HEK293 (cell line): ENCODE measurements around the gene CLNK.

Source experiments
- CTCF ChIA-PET: fragments of 350-600 bp; formaldehyde crosslinking; extraction: SDS; loops from one replicate; lab custom pipeline; 2021; ENCODE audit warnings: antibody characterized with exemption; lab: Yijun Ruan, JAX
- POLR2A ChIA-PET: fragments of 300-600 bp; formaldehyde crosslinking; extraction: SDS; loops from one replicate; lab custom pipeline; 2020; ENCODE audit warnings: antibody characterized with exemption, inconsistent platforms; lab: Yijun Ruan, JAX
- H3K27ac ChIP-seq: fragments of 200-500 bp; sonication (Bioruptor generic); 2 replicates; pipeline ENCODE4 v1.5.1; 2014; ENCODE audit warnings: low read depth, low read length, control low read depth, inconsistent platforms; ENCODE audit errors: extremely low read depth
- H3K36me3 ChIP-seq, 2 experiments: fragments of 200-500 bp in 1 of 2; sonication (Bioruptor generic) in 1 of 2; 1 replicate in 1 of 2; 2 replicates in 1 of 2; pipeline ENCODE4 v1.5.1; 2014 to 2017; ENCODE audit warnings: inconsistent platforms in 2 of 2, low read length in 2 of 2; ENCODE audit not compliant: control insufficient read depth in 2 of 2, insufficient read depth in 1 of 2
- H3K4me1 ChIP-seq: fragments of 200-500 bp; sonication (Bioruptor generic); 2 replicates; pipeline ENCODE4 v1.5.1; 2014; ENCODE audit warnings: mild to moderate bottlenecking, low read length, inconsistent platforms; ENCODE audit not compliant: control insufficient read depth, insufficient read depth
- H3K4me3 ChIP-seq: 2 replicates; pipeline ENCODE4 v1.5.1; 2011; ENCODE audit warnings: low read depth, mild to moderate bottlenecking, control low read depth, low read length, moderate library complexity
- H3K9me3 ChIP-seq: fragments of 200-500 bp; sonication (Bioruptor generic); 2 replicates; pipeline ENCODE4 v1.5.1; 2014; ENCODE audit warnings: low read depth, low read length, inconsistent platforms; ENCODE audit not compliant: control insufficient read depth, insufficient read depth
- GLIS1 ChIP-seq: fragments of 450-650 bp; formaldehyde crosslinking; IDR thresholded peaks from 2 replicates; pipeline ENCODE4 v1.5.1; 2016; ENCODE audit warnings: missing biosample characterization, missing genetic modification characterization
- MZF1 ChIP-seq: fragments of 450-650 bp; formaldehyde crosslinking; IDR thresholded peaks from 2 replicates; pipeline ENCODE4 v1.5.1; 2017; ENCODE audit warnings: missing biosample characterization, missing genetic modification characterization, borderline replicate concordance
- SP2 ChIP-seq: fragments of 450-650 bp; formaldehyde crosslinking; IDR thresholded peaks from 2 replicates; pipeline ENCODE4 v1.5.1; 2016; ENCODE audit warnings: missing biosample characterization, missing genetic modification characterization
- TRIM28 ChIP-seq: IDR thresholded peaks from 2 replicates; pipeline ENCODE4 v1.6.1; 2011; ENCODE audit warnings: low read length, control low read depth, borderline replicate concordance
- ZNF155 ChIP-seq: fragments of 450-650 bp; formaldehyde crosslinking; IDR thresholded peaks from 2 replicates; pipeline ENCODE4 v1.5.1; 2016; ENCODE audit warnings: missing biosample characterization, missing genetic modification characterization
- ZNF169 ChIP-seq: fragments of 450-650 bp; formaldehyde crosslinking; IDR thresholded peaks from 2 replicates; pipeline ENCODE4 v1.5.1; 2016; ENCODE audit warnings: missing biosample characterization, missing genetic modification characterization
- ZNF266 ChIP-seq: fragments of 450-650 bp; formaldehyde crosslinking; IDR thresholded peaks from 2 replicates; pipeline ENCODE4 v1.5.1; 2016; ENCODE audit warnings: missing biosample characterization, missing genetic modification characterization, low read depth
- ZNF280D ChIP-seq: fragments of 450-650 bp; formaldehyde crosslinking; IDR thresholded peaks from 2 replicates; pipeline ENCODE4 v1.5.1; 2016; ENCODE audit warnings: missing biosample characterization, missing genetic modification characterization
- ZNF530 ChIP-seq: fragments of 450-650 bp; formaldehyde crosslinking; IDR thresholded peaks from 2 replicates; pipeline ENCODE4 v1.5.1; 2016; ENCODE audit warnings: low read depth, missing biosample characterization, missing genetic modification characterization
- ZNF585B ChIP-seq: fragments of 450-650 bp; formaldehyde crosslinking; IDR thresholded peaks from 2 replicates; pipeline ENCODE4 v1.5.1; 2016; ENCODE audit warnings: missing biosample characterization, missing genetic modification characterization
- TF ChIP-seq, protein P1 (sequence below): fragments of 450-650 bp; formaldehyde crosslinking; IDR thresholded peaks from 2 replicates; pipeline ENCODE4 v1.5.1; 2016; ENCODE audit warnings: missing biosample characterization, missing genetic modification characterization, low read depth
- TF ChIP-seq, protein P2 (sequence below): fragments of 450-650 bp; formaldehyde crosslinking; IDR thresholded peaks from 2 replicates; pipeline ENCODE4 v1.5.1; 2017; ENCODE audit warnings: missing biosample characterization, missing genetic modification characterization
- TF ChIP-seq, protein P3 (sequence below): fragments of 450-650 bp; formaldehyde crosslinking; IDR thresholded peaks from 2 replicates; pipeline ENCODE4 v1.5.1; 2016; ENCODE audit warnings: missing biosample characterization, missing genetic modification characterization

CLNK gene

GRCh38 chr4:10703156-10703555 is 18.6 kb upstream of the CLNK start (continued):
- no peak for TF ChIP-seq ZNF280D (tag by site-specific recombination)

GRCh38 chr4:10701702-10702460 is 17.3 kb upstream of the CLNK start:
- Histone ChIP-seq H3K36me3 (no peaks in the 10 kb centered on the region), H3K4me3 (no peak overlapping the region), H3K4me1 (no peaks in the 10 kb centered on the region), H3K27ac (no peak overlapping the region), H3K9me3 (no peaks in the 10 kb centered on the region)
- ChIA-PET CTCF (no interaction called here), POLR2A (no interaction called here)
- TF ChIP-seq MZF1 (tag by site-specific recombination) (no peak), ZNF169 (tag by site-specific recombination) (no peak), GLIS1 (tag by site-specific recombination) (no peak), ZNF155 (no peak), TRIM28 (no peak)
- TF ChIP-seq, protein P1, sequence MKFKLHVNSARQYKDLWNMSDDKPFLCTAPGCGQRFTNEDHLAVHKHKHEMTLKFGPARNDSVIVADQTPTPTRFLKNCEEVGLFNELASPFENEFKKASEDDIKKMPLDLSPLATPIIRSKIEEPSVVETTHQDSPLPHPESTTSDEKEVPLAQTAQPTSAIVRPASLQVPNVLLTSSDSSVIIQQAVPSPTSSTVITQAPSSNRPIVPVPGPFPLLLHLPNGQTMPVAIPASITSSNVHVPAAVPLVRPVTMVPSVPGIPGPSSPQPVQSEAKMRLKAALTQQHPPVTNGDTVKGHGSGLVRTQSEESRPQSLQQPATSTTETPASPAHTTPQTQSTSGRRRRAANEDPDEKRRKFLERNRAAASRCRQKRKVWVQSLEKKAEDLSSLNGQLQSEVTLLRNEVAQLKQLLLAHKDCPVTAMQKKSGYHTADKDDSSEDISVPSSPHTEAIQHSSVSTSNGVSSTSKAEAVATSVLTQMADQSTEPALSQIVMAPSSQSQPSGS (tag by site-specific recombination): no peak
- TF ChIP-seq, all 188 proteins: peak for 0

DNA sequence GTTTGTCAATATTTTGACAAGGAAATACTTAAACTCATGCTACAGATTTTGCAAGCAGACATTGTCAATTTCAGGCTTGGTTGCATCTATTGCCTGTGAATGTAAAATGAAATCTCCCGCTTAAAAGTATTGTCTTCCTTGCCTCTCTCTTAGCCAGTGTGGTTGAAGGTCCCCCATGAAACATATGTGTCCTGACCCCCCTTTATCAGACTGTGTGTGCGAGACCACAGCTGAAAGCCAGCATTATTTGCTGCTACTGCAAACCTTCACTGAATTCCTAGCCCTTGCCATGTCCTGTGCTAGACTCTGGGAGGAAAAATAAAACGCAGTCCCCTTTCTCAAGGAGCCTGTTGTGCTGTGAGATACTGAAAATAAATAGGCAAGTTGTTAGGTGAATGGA is 16.6 kb upstream of the CLNK start:
- POLR2A ChIA-PET: no interaction called here
- H3K27ac ChIP-seq: no peak overlapping the region
- TF ChIP-seq, protein P2, sequence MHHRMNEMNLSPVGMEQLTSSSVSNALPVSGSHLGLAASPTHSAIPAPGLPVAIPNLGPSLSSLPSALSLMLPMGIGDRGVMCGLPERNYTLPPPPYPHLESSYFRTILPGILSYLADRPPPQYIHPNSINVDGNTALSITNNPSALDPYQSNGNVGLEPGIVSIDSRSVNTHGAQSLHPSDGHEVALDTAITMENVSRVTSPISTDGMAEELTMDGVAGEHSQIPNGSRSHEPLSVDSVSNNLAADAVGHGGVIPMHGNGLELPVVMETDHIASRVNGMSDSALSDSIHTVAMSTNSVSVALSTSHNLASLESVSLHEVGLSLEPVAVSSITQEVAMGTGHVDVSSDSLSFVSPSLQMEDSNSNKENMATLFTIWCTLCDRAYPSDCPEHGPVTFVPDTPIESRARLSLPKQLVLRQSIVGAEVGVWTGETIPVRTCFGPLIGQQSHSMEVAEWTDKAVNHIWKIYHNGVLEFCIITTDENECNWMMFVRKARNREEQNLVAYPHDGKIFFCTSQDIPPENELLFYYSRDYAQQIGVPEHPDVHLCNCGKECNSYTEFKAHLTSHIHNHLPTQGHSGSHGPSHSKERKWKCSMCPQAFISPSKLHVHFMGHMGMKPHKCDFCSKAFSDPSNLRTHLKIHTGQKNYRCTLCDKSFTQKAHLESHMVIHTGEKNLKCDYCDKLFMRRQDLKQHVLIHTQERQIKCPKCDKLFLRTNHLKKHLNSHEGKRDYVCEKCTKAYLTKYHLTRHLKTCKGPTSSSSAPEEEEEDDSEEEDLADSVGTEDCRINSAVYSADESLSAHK (tag by site-specific recombination): no peak
- TF ChIP-seq ZNF266 (tag by site-specific recombination) (no peak), ZNF530 (no peak), SP2 (tag by site-specific recombination) (no peak), ZNF585B (tag by site-specific recombination) (no peak)
- TF ChIP-seq, protein P3, sequence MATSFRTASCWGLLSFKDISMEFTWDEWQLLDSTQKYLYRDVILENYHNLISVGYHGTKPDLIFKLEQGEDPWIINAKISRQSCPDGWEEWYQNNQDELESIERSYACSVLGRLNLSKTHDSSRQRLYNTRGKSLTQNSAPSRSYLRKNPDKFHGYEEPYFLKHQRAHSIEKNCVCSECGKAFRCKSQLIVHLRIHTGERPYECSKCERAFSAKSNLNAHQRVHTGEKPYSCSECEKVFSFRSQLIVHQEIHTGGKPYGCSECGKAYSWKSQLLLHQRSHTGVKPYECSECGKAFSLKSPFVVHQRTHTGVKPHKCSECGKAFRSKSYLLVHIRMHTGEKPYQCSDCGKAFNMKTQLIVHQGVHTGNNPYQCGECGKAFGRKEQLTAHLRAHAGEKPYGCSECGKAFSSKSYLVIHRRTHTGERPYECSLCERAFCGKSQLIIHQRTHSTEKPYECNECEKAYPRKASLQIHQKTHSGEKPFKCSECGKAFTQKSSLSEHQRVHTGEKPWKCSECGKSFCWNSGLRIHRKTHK (tag by site-specific recombination): no peak
- CTCF ChIA-PET: no interaction called here
- no peaks in the 10 kb centered on the region for H3K9me3 ChIP-seq
- no peaks in the 10 kb centered on the region for H3K36me3 ChIP-seq
- H3K4me1 ChIP-seq: no peaks in the 10 kb centered on the region
- H3K4me3 ChIP-seq: no peak overlapping the region
